ENCODE results near the gene ERCC2. TPM values are rescaled to one million over a fixed set of nuclear protein-coding genes. Genes with fewer than 3 reads are reported as not detected.
"Not testable (repeated sequence)": the region's sequence is repeated elsewhere in the genome, so short reads cannot be mapped to it uniquely, and the experiment has no call there.

The ERCC2 gene
- total and polyA plus RNA-seq, 7 donors = 4.2 to 12.9 (median 9.7) TPM

DNA sequence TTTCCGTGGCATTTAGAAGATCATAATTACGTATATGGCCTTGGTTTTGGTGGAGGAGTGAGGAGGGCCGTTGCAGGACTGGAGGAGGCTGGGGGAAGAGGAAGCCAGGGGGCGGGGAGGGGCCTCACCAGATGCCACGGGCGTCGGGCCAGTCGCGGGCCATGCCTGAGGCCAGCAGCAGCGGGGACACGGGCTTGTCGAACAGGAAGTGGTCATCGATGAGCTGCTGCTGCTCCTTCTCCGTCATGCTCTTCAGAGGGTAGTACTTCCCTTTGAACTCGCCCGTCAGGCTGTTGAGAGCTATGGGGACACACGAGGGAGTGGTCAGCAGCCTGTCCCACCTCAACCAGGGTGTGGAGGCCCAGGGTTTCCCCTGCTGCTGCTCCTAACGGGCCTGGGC is 58.8 kb downstream of the ERCC2 start:
- 29% methylated on average over 18 of the region's 18 CpGs for WGBS, 2 donors
- H3K4me3 ChIP-seq = no peak overlapping the region
- intact Hi-C loops (cut with DNase I) = no loop called here

DNA sequence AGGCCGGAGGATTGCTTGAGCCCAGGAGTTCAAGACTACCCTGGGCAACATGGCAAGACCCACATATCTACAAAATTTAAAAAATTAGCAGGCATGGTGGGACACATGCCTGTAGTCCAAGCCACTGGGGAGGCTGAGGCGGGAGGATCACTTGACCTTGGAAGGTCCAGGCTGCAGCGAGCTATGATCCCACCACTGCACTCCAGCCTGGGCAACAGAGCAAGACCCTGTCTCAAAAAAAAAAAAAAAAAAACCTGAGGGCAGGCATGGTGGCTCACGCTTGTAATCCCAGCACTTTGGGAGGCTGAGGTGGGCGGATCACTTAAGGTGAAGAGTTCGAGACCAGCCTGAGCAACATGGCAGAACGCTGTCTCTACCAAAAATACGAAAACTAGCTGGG is 61.1 kb downstream of the ERCC2 start:
- H3K27ac ChIP-seq; intact Hi-C loops (cut with DNase I); H3K9me3 ChIP-seq; H3K27me3 ChIP-seq; H3K36me3 ChIP-seq; DNase-seq; H3K4me1 ChIP-seq; H3K4me3 ChIP-seq: not testable (repeated sequence)
- WGBS, 2 donors = 94 to 95% methylated on average over 8 of the region's 8 CpGs

More for the DNA sequence above, 58.8 kb downstream of the ERCC2 start:
- no peaks in the 10 kb centered on the region for H3K9me3 ChIP-seq
- H3K36me3 ChIP-seq = no peaks in the 10 kb centered on the region
- H3K4me1 ChIP-seq = peaks cover 0 to 8% (median 0%) of the 10 kb centered on the region in 4 donors
- TF ChIP-seq POLR2A (IDR thresholded peaks at IDR 0.05) = no peak
- TF ChIP-seq EP300 (IDR thresholded peaks at IDR 0.05) = no peak
- TF ChIP-seq POLR2AphosphoS5 (IDR thresholded peaks at IDR 0.05) = no peak
- TF ChIP-seq, protein P1, sequence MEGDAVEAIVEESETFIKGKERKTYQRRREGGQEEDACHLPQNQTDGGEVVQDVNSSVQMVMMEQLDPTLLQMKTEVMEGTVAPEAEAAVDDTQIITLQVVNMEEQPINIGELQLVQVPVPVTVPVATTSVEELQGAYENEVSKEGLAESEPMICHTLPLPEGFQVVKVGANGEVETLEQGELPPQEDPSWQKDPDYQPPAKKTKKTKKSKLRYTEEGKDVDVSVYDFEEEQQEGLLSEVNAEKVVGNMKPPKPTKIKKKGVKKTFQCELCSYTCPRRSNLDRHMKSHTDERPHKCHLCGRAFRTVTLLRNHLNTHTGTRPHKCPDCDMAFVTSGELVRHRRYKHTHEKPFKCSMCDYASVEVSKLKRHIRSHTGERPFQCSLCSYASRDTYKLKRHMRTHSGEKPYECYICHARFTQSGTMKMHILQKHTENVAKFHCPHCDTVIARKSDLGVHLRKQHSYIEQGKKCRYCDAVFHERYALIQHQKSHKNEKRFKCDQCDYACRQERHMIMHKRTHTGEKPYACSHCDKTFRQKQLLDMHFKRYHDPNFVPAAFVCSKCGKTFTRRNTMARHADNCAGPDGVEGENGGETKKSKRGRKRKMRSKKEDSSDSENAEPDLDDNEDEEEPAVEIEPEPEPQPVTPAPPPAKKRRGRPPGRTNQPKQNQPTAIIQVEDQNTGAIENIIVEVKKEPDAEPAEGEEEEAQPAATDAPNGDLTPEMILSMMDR (IDR thresholded peaks at IDR 0.05) = no peak
- H3K27ac ChIP-seq = no peak overlapping the region
- no peak for DNase-seq
- no peaks in the 10 kb centered on the region for H3K27me3 ChIP-seq

DNA sequence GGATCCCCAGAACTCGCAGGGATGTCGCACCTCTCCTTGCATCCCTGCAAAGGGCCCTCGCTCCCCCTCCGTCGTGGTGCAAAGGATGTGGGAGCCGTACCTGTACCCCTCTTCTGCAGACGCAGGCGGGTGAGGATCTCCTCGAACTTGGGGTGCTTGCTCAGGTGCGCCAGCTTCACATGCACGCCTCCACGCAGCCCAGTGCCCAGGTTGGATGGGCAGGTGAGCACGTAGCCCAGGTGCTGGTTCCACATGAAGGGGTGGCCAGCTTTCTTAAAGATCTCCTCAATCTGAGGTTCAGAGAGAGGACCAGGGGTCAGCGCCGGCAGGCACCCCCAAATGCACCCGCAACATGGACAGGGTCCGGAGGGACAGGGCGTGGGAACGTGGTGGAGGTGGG is 63.0 kb downstream of the ERCC2 start:
- Histone ChIP-seq H3K27ac (no peak overlapping the region), H3K4me1 (peaks cover 0 to 8% (median 0%) of the 10 kb centered on the region in 4 donors), H3K27me3 (no peaks in the 10 kb centered on the region), H3K4me3 (no peak overlapping the region), H3K36me3 (peaks cover 0 to 6% (median 0%) of the 10 kb centered on the region in 4 donors), H3K9me3 (no peaks in the 10 kb centered on the region)
- WGBS, 2 donors = 91 to 93% methylated on average over 19 of the region's 19 CpGs
- intact Hi-C loops (cut with DNase I) = no loop called here
- TF ChIP-seq POLR2A (IDR thresholded peaks at IDR 0.05) (no peak), POLR2AphosphoS5 (IDR thresholded peaks at IDR 0.05) (no peak), EP300 (IDR thresholded peaks at IDR 0.05) (no peak)
- TF ChIP-seq, protein P1 (IDR thresholded peaks at IDR 0.05) = no peak
- DNase-seq = no peak

DNA sequence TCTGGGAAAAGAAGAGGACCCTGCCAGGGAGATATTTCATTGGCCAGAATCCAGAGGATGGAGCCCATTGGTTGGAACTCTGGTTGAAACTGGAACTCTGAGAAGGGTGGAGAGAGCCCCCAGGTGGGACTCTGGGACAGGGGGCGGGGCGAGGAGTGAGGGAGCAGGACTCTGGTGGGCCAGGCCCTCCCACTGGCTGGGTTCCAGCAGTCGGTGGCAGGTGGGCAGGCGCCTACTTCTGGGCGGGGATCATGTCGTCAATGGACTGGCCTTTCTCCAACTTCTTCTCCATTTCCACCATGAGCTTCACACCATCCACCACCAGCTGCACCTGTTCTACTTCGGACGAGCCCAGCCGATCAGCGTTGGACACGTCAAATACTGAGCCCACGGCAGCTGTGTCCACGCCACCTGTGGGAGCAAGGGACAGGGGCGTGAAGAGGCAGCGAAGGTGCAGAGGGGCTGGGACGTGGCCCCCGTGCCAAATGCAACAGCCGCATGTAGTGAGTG is 63.8 kb downstream of the ERCC2 start:
- no peak for TF ChIP-seq POLR2AphosphoS5 (IDR thresholded peaks at IDR 0.05)
- TF ChIP-seq POLR2A (IDR thresholded peaks at IDR 0.05) = no peak
- TF ChIP-seq EP300 (IDR thresholded peaks at IDR 0.05) = no peak
- TF ChIP-seq, protein P1 (IDR thresholded peaks at IDR 0.05) = no peak
- no peaks in the 10 kb centered on the region for H3K9me3 ChIP-seq
- peaks cover 0 to 8% (median 0%) of the 10 kb centered on the region in 4 donors for H3K4me1 ChIP-seq
- H3K27me3 ChIP-seq = no peaks in the 10 kb centered on the region
- H3K4me3 ChIP-seq = no peak overlapping the region
- no peak for DNase-seq
- WGBS, 2 donors = 64 to 76% methylated on average over 18 of the region's 18 CpGs
- H3K36me3 ChIP-seq = peaks cover 0 to 6% (median 0%) of the 10 kb centered on the region in 4 donors
- intact Hi-C loops (cut with DNase I) = no loop called here
- H3K27ac ChIP-seq = no peak overlapping the region

DNA sequence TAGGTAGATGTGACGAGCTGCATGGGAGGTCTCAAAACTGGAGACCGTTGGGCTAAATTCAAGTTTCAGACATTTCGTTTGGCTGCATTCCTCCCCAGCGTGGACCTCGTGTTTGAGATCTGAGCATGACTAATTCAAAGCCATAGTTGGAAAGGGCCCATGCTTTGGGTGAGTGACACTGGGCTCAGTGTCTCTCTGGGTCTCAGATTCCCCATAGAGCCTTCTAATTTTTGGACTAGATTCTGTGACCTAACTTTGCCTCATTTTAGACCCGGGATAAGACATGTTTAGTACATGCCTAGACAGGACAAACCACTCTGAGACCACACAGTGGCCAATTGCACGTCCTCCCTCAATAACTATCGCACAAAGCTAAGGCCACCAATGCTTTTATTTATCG is 64.3 kb downstream of the ERCC2 start:
- no peak for DNase-seq
- peaks cover 0 to 8% (median 0%) of the 10 kb centered on the region in 4 donors for H3K4me1 ChIP-seq
- peaks cover 0 to 6% (median 0%) of the 10 kb centered on the region in 4 donors for H3K36me3 ChIP-seq
- 62 to 70% methylated on average over 9 of the region's 9 CpGs for WGBS, 2 donors
- intact Hi-C loops (cut with DNase I) = no loop called here
- TF ChIP-seq POLR2AphosphoS5 (IDR thresholded peaks at IDR 0.05) (no peak), POLR2A (IDR thresholded peaks at IDR 0.05) (no peak), EP300 (IDR thresholded peaks at IDR 0.05) (no peak)
- TF ChIP-seq, protein P1 (IDR thresholded peaks at IDR 0.05) = no peak
- no peaks in the 10 kb centered on the region for H3K9me3 ChIP-seq
- no peak overlapping the region for H3K4me3 ChIP-seq
- H3K27me3 ChIP-seq = no peaks in the 10 kb centered on the region
- H3K27ac ChIP-seq = no peak overlapping the region
